ENCODE measurements around the gene NUDT1.

Gene NUDT1

GRCh38 chr7:2242541-2243429 is 759 bp downstream of the NUDT1 start:
- TF ChIP-seq, protein P1, sequence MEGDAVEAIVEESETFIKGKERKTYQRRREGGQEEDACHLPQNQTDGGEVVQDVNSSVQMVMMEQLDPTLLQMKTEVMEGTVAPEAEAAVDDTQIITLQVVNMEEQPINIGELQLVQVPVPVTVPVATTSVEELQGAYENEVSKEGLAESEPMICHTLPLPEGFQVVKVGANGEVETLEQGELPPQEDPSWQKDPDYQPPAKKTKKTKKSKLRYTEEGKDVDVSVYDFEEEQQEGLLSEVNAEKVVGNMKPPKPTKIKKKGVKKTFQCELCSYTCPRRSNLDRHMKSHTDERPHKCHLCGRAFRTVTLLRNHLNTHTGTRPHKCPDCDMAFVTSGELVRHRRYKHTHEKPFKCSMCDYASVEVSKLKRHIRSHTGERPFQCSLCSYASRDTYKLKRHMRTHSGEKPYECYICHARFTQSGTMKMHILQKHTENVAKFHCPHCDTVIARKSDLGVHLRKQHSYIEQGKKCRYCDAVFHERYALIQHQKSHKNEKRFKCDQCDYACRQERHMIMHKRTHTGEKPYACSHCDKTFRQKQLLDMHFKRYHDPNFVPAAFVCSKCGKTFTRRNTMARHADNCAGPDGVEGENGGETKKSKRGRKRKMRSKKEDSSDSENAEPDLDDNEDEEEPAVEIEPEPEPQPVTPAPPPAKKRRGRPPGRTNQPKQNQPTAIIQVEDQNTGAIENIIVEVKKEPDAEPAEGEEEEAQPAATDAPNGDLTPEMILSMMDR (IDR thresholded peaks at IDR 0.05; ENCODE audit: low read depth, low read length): no peak
- peak overlapping the region; percentile 87 for H3K4me3 ChIP-seq (ENCODE audit: low read depth, low read length)

DNA sequence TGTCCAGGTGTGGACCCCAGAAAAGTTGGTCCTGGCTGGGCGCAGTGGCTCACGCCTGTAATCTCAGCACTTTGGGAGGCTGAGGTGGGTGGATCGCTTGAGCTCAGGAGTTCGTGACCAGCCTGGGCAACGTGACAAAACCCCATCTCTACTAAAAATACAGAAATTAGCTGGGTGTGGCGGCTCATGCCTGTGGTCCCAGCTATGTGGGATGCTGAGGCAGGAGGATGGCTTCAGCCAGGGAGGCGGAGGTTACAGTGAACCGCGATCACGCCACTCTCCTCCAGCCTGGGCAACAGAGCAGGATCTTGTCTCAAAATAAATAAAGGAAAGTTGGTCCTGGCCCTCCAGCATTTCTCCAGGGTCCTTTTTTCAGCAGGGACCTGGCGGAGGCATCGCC is 1.4 kb downstream of the NUDT1 start:
- H3K4me3 ChIP-seq (ENCODE audit: low read depth, low read length): no peak overlapping the region; the same call in 1 of the 2 replicates
- TF ChIP-seq, protein P1 (IDR thresholded peaks at IDR 0.05; ENCODE audit: low read depth, low read length): no peak

DNA sequence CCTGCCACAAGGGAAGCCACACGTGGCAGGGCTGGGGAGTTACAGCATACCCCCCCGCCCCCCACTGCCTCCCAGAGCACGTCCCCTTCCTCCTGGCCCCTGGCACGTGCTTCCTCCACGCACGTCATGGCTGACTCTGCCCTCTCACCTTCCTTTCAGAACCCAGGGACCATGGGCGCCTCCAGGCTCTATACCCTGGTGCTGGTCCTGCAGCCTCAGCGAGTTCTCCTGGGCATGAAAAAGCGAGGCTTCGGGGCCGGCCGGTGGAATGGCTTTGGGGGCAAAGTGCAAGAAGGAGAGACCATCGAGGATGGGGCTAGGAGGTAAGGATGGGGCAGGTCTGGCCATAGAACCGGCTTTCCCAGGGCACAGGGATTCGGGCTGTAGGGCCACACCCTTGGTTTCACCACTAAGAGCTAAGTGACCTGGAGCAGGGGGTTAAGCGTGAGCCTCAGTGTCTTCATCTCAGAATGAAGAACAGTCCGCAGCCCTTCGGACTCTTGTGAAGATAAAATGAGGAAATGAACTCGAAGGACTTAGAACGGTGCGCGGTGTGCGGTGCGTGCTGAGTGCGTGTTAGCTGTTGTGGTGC is 2.5 kb downstream of the NUDT1 start:
- no peak overlapping the region for H3K4me3 ChIP-seq (ENCODE audit: low read depth, low read length)
- TF ChIP-seq, protein P1 (IDR thresholded peaks at IDR 0.05; ENCODE audit: low read depth, low read length): no peak

DNA sequence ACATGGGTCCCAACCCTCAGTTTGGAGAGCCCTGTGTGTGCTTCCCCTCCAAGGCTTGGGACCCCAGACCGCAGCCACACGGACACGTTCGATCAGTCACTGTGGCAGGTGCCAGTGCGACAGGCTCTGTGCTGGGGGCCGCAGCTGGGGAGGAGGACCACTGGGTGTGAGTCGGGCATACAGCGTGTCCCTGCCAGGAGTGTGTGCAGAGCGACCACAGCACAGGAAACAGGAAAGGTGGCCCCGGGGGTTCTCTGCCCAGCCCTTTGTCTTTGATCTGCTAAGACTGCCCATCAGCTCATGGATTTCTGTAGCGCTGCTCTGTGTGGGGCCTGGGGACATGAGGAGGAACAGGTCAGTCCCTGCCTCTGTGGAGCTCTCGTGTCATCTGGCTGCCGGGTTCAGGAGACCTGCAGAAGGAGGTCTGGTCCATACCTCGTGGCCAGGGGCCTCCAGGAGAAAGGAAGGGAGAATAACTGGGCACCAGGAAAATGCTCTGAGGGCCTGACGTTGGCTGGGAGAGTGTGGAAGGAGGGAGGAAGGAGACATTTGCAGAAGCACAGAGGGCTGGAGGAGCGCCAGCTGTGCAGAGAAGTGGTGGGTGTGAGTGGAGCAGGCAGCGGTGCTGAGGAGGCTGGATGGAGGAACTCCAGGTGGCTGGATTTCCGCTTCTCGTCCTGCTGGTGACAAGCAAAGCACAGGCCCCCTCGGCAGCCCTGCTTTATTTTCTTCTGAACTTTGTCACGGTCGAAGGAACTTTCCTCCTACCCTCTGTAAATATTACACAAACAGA is 4.1 kb downstream of the NUDT1 start:
- no peak overlapping the region for H3K4me3 ChIP-seq (ENCODE audit: low read depth, low read length)
- TF ChIP-seq, protein P1 (IDR thresholded peaks at IDR 0.05; ENCODE audit: low read depth, low read length): no peak

- H3K4me3 ChIP-seq (ENCODE audit: low read depth, low read length): no peak overlapping the region
- TF ChIP-seq, protein P1 (IDR thresholded peaks at IDR 0.05; ENCODE audit: low read depth, low read length): peak; percentile 85
Observed at GRCh38 chr7:2247141-2247995, 5.3 kb downstream of the NUDT1 start.

DNA sequence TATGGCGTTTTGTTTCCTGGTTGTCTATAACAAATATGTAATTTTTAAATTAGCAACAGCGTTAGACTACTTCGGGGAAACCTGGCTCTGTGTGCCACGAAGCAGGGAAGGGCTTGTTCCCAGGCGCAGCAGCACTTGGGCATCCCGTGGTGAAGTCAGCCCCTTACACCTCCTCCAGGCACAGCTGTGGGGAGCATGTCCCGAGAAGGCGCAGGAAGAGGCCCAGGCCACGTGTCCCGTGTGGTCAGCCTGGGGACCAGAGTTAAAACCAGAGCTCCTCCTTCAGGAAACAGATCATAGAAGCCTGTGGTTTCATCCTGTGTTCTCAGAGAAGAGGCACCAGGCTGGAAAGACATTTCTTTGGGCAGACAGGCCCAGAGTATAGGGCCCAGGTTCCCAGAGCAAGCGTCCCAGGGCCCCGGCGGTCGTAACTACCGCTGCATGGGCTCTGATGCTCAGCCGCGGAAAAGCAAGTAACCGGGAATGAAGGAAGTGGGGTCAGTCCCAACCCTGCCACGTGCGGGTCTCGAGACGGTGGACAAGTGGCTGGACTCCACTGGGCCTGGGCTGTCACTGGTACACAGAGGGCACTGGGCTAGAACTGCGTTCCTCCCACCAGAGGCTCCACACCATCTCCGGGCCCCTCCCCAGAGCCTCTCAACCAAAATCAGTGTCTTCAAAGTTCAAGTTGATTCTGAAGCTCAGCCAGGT is 7.1 kb downstream of the NUDT1 start:
- TF ChIP-seq, protein P1 (IDR thresholded peaks at IDR 0.05; ENCODE audit: low read depth, low read length): no peak
- no peak overlapping the region for H3K4me3 ChIP-seq (ENCODE audit: low read depth, low read length)
